Measurements from ENCODE around the gene SOAT2. TPM values are rescaled to one million over a fixed set of nuclear protein-coding genes. Genes with fewer than 3 reads are reported as not detected.

SOAT2 gene
- total RNA-seq, 1 donor from 2014 or later: 0.98 TPM

DNA sequence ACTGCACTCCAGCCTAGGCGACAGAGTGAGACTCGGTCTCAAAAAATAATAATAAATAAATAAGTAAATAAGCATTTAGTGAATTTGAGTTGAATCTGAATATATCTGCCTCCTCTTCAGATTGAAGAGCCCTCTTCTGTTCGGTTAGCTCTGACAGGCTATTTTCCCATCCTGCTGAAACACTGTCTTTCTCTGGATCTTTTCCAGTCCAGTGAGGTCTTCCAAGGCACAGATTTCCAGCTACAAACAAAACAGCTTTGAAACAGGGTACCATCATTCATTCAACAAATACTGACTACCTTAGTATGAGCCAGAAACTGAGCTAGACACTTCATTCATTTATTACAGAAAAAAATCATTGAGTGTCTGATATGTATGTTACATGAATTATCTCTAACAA, 16.9 kb upstream of the SOAT2 start:
- no peak for DNase-seq (ENCODE audit: low spot score, unreplicated experiment)
- no peaks in the 10 kb centered on the region for H3K4me1 Mint-ChIP-seq (ENCODE audit: low read depth)
- TF ChIP-seq CTCF (IDR thresholded peaks at IDR 0.05; ENCODE audit: unreplicated experiment): no peak
- H3K4me3 Mint-ChIP-seq (ENCODE audit: low read depth): no peak overlapping the region
- no peaks in the 10 kb centered on the region for H3K9me3 Mint-ChIP-seq (ENCODE audit: low read depth)
- no peaks in the 10 kb centered on the region for H3K27me3 Mint-ChIP-seq
- no peaks in the 10 kb centered on the region for H3K36me3 Mint-ChIP-seq (ENCODE audit: insufficient read depth)
- H3K27ac Mint-ChIP-seq: no peak overlapping the region

- Mint-ChIP-seq H3K4me3 (ENCODE audit: low read depth) (no peak overlapping the region), H3K27me3 (peaks cover 8% of the 10 kb centered on the region)
Measured at GRCh38 chr12:53090105-53090504, 13.2 kb upstream of the SOAT2 start.

GRCh38 chr12:53090554-53090953, 12.7 kb upstream of the SOAT2 start:
- no peak for DNase-seq (ENCODE audit: low spot score, unreplicated experiment)
- Mint-ChIP-seq H3K36me3 (ENCODE audit: insufficient read depth) (no peaks in the 10 kb centered on the region), H3K27ac (no peak overlapping the region), H3K4me1 (ENCODE audit: low read depth) (peaks cover 1% of the 10 kb centered on the region), H3K9me3 (ENCODE audit: low read depth) (no peaks in the 10 kb centered on the region), H3K27me3 (peaks cover 8% of the 10 kb centered on the region), H3K4me3 (ENCODE audit: low read depth) (no peak overlapping the region)
- no peak for TF ChIP-seq CTCF (IDR thresholded peaks at IDR 0.05; ENCODE audit: unreplicated experiment)

More at GRCh38 chr12:53090105-53090504, 13.2 kb upstream of the SOAT2 start:
- no peaks in the 10 kb centered on the region for H3K9me3 Mint-ChIP-seq (ENCODE audit: low read depth)
- peaks cover 1% of the 10 kb centered on the region for H3K4me1 Mint-ChIP-seq (ENCODE audit: low read depth)
- TF ChIP-seq CTCF (IDR thresholded peaks at IDR 0.05; ENCODE audit: unreplicated experiment): no peak
- H3K27ac Mint-ChIP-seq: no peak overlapping the region
- H3K36me3 Mint-ChIP-seq (ENCODE audit: insufficient read depth): no peaks in the 10 kb centered on the region
- no peak for DNase-seq (ENCODE audit: low spot score, unreplicated experiment)

DNA sequence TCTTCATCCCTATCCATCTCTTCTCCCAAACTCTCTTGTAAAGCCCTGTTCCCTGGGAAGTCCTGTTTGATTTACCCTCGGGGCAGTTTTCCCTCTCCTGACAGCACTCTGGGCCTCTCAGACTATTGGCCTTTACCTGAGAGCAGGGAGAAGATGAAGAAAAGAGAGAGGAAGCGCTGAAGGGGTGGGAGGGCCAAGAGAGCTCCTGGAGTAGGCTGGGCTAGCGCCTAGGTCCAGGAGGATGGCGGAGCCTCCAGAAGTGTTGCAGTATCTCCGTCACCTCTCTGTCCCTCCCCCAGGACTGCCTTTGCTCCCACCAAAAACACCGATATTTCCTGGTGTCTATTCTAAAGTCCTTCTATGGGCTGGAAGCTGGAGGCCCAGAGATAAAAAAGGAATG, 11.5 kb upstream of the SOAT2 start:
- Mint-ChIP-seq H3K4me1 (ENCODE audit: low read depth) (peaks cover 6% of the 10 kb centered on the region), H3K36me3 (ENCODE audit: insufficient read depth) (no peaks in the 10 kb centered on the region)

DNA sequence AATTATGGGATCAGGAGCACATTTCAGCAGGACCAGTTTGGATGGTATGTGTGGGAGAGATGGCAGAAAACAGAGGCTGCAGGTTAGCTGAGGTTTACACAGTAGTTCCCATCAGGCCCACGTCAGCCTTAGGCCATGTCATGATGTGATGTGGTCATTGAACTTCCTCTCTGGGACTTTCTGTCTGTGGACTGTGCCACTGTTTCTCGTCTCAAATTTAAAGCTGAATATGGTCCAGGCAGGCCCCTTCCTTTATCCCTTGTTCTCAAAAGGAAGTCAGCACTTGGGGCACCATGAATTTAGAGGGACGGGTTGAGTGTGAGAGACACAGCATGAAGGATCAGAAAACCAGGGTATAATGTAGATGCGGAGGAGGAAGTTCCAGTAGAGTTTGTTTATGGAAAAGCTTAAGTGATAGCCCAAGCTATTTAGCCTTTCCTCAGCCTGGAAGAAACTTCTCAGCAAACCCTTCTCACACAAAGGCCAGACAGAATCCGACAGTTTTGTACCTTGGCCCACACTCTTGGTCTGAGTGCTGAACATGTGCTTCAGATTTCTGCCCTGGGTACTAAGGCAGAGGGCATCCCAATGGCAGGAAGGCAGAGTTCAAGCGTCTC, 9.4 kb upstream of the SOAT2 start:
- Mint-ChIP-seq H3K27me3 (peaks cover 22% of the 10 kb centered on the region), H3K9me3 (ENCODE audit: low read depth) (no peaks in the 10 kb centered on the region), H3K27ac (no peak overlapping the region), H3K4me3 (ENCODE audit: low read depth) (no peak overlapping the region), H3K36me3 (ENCODE audit: insufficient read depth) (no peaks in the 10 kb centered on the region), H3K4me1 (ENCODE audit: low read depth) (peaks cover 21% of the 10 kb centered on the region)
- no peak for TF ChIP-seq CTCF (IDR thresholded peaks at IDR 0.05; ENCODE audit: unreplicated experiment)
- no peak for DNase-seq (ENCODE audit: low spot score, unreplicated experiment)

More for the DNA sequence above, 11.5 kb upstream of the SOAT2 start:
- DNase-seq (ENCODE audit: low spot score, unreplicated experiment): no peak
- Mint-ChIP-seq H3K4me3 (ENCODE audit: low read depth) (no peak overlapping the region), H3K9me3 (ENCODE audit: low read depth) (no peaks in the 10 kb centered on the region), H3K27me3 (peaks cover 16% of the 10 kb centered on the region), H3K27ac (no peak overlapping the region)
- TF ChIP-seq CTCF (IDR thresholded peaks at IDR 0.05; ENCODE audit: unreplicated experiment): no peak

Measured in progenitor cell of endocrine pancreas (in vitro differentiated cells).